ENCODE data around the gene LGR5. TPM values are rescaled to one million over a fixed set of nuclear protein-coding genes. Genes with fewer than 3 reads are reported as not detected.

Gene LGR5
- total RNA-seq, 1 experiment from 2014 or later: not detected

- no peaks in the 10 kb centered on the region for H3K36me3 ChIP-seq (ENCODE audit: low read depth)
- ChIA-PET POLR2A (ENCODE audit: unreplicated experiment) (no interaction called here), CTCF (no interaction called here)
- intact Hi-C loops (cut with micrococcal nuclease; ENCODE audit: unreplicated experiment): no loop called here
- H4K20me1 ChIP-seq (ENCODE audit: insufficient read depth): no peaks in the 10 kb centered on the region
- H3K4me3 ChIP-seq: no peak overlapping the region
- no peaks in the 10 kb centered on the region; the same call in 1 of the 2 replicates for H3K4me1 ChIP-seq (replicated peaks; ENCODE audit: insufficient read depth)
- no peak for TF ChIP-seq EZH2 (IDR thresholded peaks at IDR 0.05; ENCODE audit: low read depth)
- TF ChIP-seq CTCF (conservative IDR thresholded peaks at IDR 0.05): no peak
- no peak overlapping the region for H2AFZ ChIP-seq
- H3K79me2 ChIP-seq (ENCODE audit: low read depth): no peaks in the 10 kb centered on the region
- H3K9me3 ChIP-seq (ENCODE audit: insufficient read depth, low read depth): no peaks in the 10 kb centered on the region
- no peaks in the 10 kb centered on the region; the same call in 1 of the 2 replicates for H3K9me2 ChIP-seq (ENCODE audit: insufficient read depth)
- H3K27me3 ChIP-seq (ENCODE audit: insufficient read depth, low read depth): no peaks in the 10 kb centered on the region
- BruUV-seq (replicated peaks): no TSS peak
- no peaks in the 10 kb centered on the region for H3F3A ChIP-seq (ENCODE audit: insufficient read depth, low read depth)
- no peak for DNase-seq
- H3K27ac ChIP-seq: no peak overlapping the region
- no peak overlapping the region for H3K4me2 ChIP-seq
Measured at GRCh38 chr12:71585218-71585617, 145.6 kb downstream of the LGR5 start.

GRCh38 chr12:71587012-71587411 is 147.4 kb downstream of the LGR5 start:
- no peaks in the 10 kb centered on the region for H3K4me1 ChIP-seq (replicated peaks; ENCODE audit: insufficient read depth)
- no peaks in the 10 kb centered on the region for H3F3A ChIP-seq (ENCODE audit: insufficient read depth, low read depth)
- H3K36me3 ChIP-seq (ENCODE audit: low read depth): no peaks in the 10 kb centered on the region
- no peaks in the 10 kb centered on the region for H3K27me3 ChIP-seq (ENCODE audit: insufficient read depth, low read depth)
- H3K9me2 ChIP-seq (ENCODE audit: insufficient read depth): no peaks in the 10 kb centered on the region; the same call in 1 of the 2 replicates
- intact Hi-C loops (cut with micrococcal nuclease; ENCODE audit: unreplicated experiment): no loop called here
- TF ChIP-seq CTCF (conservative IDR thresholded peaks at IDR 0.05): no peak
- TF ChIP-seq EZH2 (IDR thresholded peaks at IDR 0.05; ENCODE audit: low read depth): no peak
- H3K4me3 ChIP-seq: no peak overlapping the region
- DNase-seq: no peak
- ChIA-PET POLR2A (ENCODE audit: unreplicated experiment) (no interaction called here), CTCF (no interaction called here)
- no TSS peak for BruUV-seq (replicated peaks)
- no peaks in the 10 kb centered on the region for H3K79me2 ChIP-seq (ENCODE audit: low read depth)
- no peaks in the 10 kb centered on the region for H3K9me3 ChIP-seq (ENCODE audit: insufficient read depth, low read depth)
- no peak overlapping the region for H2AFZ ChIP-seq
- no peak overlapping the region for H3K4me2 ChIP-seq
- no peaks in the 10 kb centered on the region for H4K20me1 ChIP-seq (ENCODE audit: insufficient read depth)
- H3K27ac ChIP-seq: no peak overlapping the region

- no peak overlapping the region for H3K4me2 ChIP-seq
Measured at GRCh38 chr12:71589478-71589881, 149.9 kb downstream of the LGR5 start.

More at GRCh38 chr12:71589478-71589881, 149.9 kb downstream of the LGR5 start:
- BruUV-seq (replicated peaks): no TSS peak
- Histone ChIP-seq H3K4me1 (replicated peaks; ENCODE audit: insufficient read depth) (no peaks in the 10 kb centered on the region), H4K20me1 (ENCODE audit: insufficient read depth) (no peaks in the 10 kb centered on the region), H2AFZ (no peak overlapping the region), H3K9me3 (ENCODE audit: insufficient read depth, low read depth) (no peaks in the 10 kb centered on the region), H3K9me2 (ENCODE audit: insufficient read depth) (no peaks in the 10 kb centered on the region; the same call in 1 of the 2 replicates), H3K27me3 (ENCODE audit: insufficient read depth, low read depth) (no peaks in the 10 kb centered on the region), H3F3A (ENCODE audit: insufficient read depth, low read depth) (no peaks in the 10 kb centered on the region), H3K27ac (no peak overlapping the region), H3K36me3 (ENCODE audit: low read depth) (no peaks in the 10 kb centered on the region), H3K4me3 (no peak overlapping the region), H3K79me2 (ENCODE audit: low read depth) (no peaks in the 10 kb centered on the region)
- TF ChIP-seq EZH2 (IDR thresholded peaks at IDR 0.05; ENCODE audit: low read depth): no peak
- TF ChIP-seq CTCF (conservative IDR thresholded peaks at IDR 0.05): no peak
- no peak for DNase-seq
- CTCF ChIA-PET: no interaction called here
- intact Hi-C loops (cut with micrococcal nuclease; ENCODE audit: unreplicated experiment): no loop called here
- POLR2A ChIA-PET (ENCODE audit: unreplicated experiment): no interaction called here
